GM21515 (cell line): Measurements from ENCODE around the gene SCGB1A1.

Experiments used
- ATAC-seq: cut with Tn5 transposase; IDR thresholded peaks from one replicate; pipeline ENCODE4 v1.9.1; 2021; ENCODE audit not compliant: unreplicated experiment

SCGB1A1 gene

GRCh38 chr11:62398011-62398994, 20.5 kb upstream of the SCGB1A1 start:
- ATAC-seq: no peak

GRCh38 chr11:62399172-62399877, 19.5 kb upstream of the SCGB1A1 start:
- no peak for ATAC-seq

DNA sequence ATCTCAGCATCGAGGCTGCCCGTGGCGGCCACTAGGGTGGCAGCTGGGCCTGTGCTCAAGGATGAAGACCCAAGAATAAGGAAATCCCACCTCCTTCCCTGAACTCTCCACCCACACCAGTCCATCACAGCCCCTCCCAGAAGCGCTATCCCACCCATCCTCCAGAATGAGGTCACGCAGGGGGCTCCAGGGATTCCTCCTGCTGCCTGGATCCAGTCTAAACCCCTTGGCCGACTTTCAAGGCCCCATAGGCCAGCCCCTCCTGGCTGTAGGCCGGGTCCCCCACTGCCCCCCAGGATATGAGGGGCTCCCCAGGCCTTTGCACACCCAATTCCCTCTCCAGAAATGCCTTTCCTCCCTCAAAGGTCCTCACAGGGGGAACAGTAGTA, 19.0 kb upstream of the SCGB1A1 start:
- no peak for ATAC-seq

GRCh38 chr11:62400281-62400680, 18.6 kb upstream of the SCGB1A1 start:
- ATAC-seq: no peak

- ATAC-seq: no peak
Observed at GRCh38 chr11:62400760-62401159, 18.1 kb upstream of the SCGB1A1 start.

DNA sequence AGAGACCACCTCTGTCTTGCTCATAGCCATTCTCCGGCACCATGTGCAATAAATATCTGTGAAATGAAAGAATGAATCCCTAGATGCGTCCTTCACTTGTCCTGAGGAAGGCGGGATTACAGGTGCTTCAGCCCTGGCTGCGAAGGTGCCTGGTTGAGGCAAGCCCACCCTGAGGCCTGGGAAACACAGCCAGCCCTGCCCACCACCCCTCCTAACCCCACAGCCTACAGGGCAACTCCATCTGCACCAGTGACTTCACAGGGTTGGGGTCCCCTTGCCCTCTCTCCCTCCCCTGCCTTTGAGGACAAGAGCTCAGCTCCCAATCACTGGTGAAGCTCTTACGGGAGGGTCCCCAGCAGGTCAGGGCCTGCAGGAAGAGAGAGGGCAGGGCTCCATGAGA, 17.5 kb upstream of the SCGB1A1 start:
- no peak for ATAC-seq

DNA sequence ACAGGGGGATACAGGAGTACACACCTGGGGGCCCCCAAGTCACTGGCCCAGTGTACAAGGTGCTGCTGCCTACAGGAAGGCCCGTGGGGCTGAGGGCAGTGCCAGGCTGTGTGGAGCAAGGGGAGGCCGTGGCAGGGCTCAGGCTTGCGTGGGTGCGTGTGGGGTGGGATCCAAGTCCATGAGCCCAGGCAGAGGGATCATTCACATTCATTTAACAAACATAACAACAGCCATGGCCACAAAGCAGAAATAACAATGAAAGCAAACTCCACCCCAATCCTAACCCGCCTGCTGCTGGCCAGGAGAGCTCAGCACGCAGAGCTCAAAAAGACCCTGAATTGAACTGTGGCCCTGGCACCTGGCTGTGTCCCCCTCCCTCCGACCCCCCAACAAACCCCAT, 17.0 kb upstream of the SCGB1A1 start:
- no peak for ATAC-seq

DNA sequence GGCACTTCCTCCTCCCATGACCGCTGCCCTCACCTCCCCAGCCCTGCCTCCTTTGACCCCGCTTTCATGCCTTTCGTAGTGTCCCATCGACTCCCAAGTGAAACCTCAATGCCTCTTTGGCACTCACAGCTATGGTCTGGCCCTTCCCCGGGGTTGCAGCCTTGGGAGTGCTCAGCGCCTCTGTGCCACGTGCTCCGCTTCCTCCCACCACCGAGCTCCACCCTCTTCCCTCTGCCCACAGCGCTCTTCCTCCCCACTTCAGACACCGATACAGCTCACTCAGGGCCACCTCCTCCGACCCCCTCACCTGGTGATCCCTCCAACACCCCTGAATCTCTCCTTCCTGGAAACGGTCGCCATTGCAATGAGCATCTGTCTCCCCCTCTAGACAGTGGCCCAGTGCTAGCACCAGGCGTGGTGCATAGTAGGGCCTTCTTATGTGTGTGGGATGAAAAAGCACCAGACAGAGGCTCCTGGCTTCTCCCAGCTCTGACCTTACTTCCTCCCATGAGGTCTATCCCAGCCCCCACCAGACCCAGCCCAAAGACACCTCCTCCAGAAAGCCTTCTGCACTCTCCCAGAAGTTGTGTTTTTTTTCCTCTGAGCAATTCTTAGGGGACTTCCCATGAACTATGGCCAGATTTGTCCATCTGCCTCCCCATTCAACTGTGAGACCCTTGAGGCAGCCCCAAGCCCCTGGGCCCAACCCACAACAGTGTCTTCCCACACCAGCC, 16.4 kb upstream of the SCGB1A1 start:
- ATAC-seq: no peak

GRCh38 chr11:62402960-62403730, 15.7 kb upstream of the SCGB1A1 start:
- ATAC-seq: no peak

DNA sequence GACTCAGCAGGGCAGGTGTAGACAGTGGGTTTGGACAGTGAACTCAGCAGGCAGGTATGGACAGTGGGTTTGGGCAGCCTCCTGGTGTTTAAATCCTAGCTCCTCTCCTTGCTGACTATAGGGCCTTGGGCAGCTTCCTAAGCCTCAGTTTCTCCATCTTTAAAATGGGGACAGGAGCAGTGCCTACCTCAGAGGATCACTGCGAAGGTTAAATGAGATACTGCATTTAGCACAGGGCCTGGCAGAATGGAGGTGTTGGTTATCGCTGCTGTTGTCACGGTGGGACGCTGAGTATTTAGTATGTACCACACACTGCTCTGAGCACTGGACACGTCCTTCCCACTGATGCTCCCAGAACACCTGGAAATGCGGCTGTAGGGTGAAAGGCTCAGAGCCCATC, 14.4 kb upstream of the SCGB1A1 start:
- no peak for ATAC-seq

GRCh38 chr11:62404901-62405300, 13.9 kb upstream of the SCGB1A1 start:
- no peak for ATAC-seq

- no peak for ATAC-seq
Observed at GRCh38 chr11:62406034-62406433, 12.8 kb upstream of the SCGB1A1 start.

GRCh38 chr11:62409831-62410230, 9.0 kb upstream of the SCGB1A1 start:
- ATAC-seq: no peak

- ATAC-seq: no peak
Observed at GRCh38 chr11:62410972-62411371, 7.9 kb upstream of the SCGB1A1 start.

DNA sequence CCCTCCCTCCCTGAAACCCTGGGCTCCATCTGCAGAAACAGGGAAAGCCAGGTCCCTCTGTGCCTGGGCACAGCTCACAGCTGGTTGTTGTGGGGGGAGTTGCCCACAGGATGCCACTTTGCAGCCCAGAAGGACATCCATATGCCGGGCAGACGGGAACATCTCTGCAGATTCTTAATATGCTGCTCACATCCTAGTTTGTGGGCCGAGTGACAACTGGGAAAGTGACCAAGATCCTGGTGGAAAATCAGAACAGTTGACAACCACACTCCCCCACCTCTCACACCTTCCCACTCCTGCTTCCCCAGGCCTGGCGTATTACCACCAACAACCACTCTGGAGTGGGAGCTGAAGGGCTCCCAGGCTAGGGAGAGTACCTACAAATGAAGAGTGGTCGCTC, 7.3 kb upstream of the SCGB1A1 start:
- ATAC-seq: no peak

DNA sequence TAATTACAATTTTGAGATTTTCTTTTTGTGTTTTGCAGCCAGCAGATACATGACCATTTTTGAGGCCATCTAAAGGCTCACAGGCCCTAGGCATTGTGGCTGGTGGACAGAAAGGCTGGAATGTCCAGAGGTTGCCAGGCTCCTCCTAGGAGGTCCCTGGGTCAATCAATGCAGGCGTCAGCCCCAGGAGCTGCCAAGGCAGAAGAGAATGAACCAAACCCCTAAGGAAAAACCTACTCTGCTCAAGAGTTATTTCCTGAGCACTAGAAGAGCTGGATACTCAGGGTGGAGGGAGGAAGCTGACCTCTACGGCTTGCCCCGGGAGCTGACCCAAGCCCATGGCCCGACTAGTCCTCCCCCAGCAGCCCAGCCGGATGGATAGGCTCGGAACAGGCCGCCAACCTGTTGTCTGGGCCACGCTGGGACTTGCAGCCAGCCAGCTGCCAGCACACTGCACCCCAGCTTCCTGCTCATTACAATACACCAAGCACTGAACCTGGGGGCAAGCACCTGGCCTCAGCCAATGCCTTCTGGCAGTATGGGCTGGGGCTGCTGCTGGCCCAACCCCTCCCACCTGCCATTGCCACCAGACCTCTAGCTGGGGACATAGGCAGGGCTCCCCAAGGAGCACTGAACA, 5.7 kb upstream of the SCGB1A1 start:
- no peak for ATAC-seq

DNA sequence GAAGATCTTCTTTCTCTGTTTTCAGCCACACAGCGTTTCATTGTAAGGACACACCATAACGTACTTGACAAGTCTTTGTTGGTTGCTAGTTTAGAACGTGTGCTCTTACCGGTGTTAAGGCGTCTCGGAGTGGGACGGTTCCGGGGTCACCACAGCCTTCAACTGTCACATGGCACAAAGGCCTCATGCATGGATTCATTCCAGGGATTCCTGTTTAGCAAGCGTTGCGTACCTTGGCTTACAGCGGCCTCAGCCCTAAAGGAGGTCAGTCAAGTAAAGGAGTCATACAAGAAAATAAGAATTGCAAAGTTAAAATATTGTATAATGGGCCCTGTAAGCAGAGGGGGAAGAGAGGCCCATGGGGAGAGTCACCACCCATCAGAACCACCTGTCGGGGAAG, 2.2 kb upstream of the SCGB1A1 start:
- ATAC-seq: no peak

- no peak for ATAC-seq
Observed at GRCh38 chr11:62418136-62418535, 697 bp upstream of the SCGB1A1 start.

DNA sequence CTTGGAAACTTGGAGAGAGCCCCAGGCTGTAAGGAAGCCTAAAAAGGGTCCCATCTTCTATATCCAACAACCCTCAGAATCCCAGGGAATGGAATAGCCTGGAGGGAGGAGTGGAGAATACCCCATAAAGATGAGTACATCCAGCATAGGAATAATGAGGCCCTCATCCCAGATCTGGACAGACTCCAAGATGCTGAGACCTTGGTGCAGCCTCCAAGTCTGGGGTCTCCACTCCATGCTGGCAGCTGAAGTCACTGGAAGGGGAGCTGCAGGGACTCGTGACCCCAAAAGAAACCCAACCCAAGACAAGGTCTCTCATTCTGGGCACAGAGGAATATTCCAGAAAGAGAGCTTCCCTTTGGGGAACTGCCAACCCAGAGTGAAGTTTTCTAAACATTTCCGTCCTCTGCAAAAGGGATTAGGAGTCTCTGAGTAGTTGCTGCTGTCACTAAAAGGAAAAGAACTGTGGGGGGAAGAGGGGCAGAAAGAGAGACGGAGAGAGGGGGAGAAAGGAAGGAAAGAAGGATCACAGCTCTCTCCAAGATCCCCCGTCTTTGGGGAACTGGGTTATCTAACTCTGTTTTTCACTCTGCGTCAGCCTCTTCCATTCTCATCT, 589 bp downstream of the SCGB1A1 start:
- no peak for ATAC-seq

DNA sequence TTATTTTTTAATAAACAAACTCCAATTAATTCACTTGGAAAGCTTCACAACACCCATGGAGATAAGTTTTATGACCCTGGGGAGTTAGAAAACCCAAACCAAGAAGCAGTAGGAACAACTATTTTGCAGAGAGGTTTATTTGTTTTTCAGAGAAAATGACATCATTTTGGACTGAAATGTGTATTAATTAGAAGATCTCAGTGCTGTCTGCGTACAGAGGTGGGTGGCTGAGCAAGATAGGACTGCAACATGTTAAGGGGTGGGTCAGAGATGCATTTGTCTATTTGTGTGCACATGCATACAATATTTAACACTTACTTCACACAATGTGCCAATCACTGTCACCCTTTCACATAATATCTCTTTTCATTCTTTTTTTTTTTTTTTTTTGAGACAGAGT, 1.1 kb downstream of the SCGB1A1 start:
- no peak for ATAC-seq
